GM21786 (cell line): ENCODE data around the gene RAB29.

Experiments used
- ATAC-seq: cut with Tn5 transposase; IDR thresholded peaks from one replicate; pipeline ENCODE4 v1.9.1; 2021; ENCODE audit not compliant: unreplicated experiment

The RAB29 gene

DNA sequence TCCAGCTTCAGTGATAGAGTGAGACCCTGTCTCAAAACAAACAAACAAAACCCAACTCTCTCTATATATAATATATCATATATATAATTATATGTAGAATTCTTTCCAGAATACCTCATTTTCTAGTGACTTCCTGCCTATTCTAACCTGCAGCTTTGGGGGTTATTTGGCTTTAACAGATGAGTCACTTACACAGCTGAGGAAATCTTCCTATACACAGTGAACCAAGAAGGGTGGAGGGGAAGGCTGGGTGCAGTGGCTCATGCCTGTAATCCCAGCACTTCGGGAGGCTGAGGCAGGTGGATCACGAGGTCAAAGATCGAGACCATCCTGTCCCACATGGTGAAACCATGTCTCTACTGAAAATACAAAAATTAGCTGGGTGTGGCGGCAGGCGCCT, 9.2 kb downstream of the RAB29 start:
- ATAC-seq, result no peak

DNA sequence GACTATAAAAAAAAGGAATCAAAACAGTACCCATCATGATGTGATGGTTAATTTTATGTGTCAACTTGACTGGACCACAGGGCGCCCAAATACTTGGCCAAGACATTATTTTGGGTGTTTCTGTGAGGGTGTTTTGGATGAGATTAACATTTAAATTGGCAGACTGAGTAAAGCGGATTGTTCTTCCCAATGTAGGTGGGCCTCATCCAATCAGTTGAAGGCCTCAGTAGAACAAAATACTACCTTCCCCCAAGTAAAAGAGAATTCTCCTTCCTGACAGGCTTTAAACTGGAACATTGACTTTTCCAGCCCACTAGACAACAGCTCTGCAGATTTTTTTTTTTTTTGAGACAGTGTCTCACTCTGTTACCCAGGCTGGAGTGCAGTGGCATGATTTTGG, 10.7 kb downstream of the RAB29 start:
- ATAC-seq, result no peak

DNA sequence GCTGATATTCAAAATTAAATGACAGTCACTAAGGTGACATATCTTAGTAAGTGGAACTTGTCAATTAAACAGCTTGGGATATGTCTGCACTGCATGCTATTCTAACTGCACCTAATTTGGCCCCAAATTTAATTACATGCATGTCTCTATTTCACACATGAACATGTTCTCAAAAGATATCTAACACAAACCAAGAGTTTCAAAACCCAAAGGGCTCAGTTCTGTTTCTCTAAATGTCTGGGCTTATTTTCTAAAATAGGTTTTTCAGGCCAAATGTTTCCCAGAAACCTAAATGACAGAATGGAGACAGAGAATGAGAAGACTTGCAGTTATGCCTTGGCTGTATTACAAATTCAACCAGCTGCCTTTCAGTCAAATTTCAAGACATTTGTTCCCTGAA, 11.3 kb downstream of the RAB29 start:
- ATAC-seq, result no peak

GRCh38 chr1:205760606-205761005, 14.7 kb downstream of the RAB29 start:
- ATAC-seq, result no peak

DNA sequence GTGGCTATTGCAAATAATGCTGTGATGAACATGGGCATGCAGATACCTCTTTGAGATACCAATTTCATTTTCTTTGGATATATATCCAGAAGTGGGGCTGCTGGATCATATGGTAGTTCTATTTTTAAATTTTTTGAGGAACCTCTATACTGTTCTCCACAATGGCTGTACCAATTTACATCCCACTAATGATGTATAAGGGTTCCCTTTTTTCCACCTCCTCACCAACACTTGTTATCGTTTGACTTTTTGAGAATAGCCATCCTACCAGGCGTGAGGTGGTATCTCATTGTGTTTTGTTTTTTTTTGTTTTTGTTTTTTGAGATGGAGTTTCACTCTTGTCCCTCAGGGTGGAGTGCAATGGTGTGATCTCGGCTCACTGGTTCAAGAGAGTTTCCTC, 18.7 kb downstream of the RAB29 start:
- ATAC-seq, result no peak

GRCh38 chr1:205754857-205755256, 20.4 kb downstream of the RAB29 start:
- no peak for ATAC-seq

DNA sequence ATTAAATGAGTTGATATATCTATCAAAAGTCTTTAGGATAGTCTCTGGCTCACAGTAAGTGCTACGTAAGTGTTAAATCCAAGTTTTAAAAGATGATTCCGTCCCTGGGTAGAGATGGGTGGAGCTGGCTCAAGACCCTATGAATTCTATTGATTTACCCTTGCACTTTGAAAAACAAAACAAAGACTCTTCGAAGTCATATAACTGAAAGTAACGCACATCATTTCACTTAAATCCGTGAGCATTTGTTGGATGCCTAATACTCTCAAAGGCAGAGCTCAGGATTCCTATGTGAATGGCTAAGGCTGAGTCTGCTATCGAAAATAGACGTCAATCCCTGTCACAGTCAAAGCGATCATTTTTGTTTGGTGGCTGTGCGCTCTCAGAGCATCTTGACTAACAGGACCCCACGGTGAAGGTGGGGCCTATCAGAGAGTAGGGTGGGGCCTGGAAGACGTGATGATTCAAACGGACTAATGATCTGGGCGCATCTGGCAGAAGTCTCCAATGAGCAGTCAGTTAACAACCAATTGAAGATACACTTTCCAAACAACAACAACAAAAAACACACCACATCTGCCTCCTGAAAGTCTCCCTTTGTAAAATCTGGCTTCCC, 24.1 kb downstream of the RAB29 start:
- ATAC-seq, result no peak

DNA sequence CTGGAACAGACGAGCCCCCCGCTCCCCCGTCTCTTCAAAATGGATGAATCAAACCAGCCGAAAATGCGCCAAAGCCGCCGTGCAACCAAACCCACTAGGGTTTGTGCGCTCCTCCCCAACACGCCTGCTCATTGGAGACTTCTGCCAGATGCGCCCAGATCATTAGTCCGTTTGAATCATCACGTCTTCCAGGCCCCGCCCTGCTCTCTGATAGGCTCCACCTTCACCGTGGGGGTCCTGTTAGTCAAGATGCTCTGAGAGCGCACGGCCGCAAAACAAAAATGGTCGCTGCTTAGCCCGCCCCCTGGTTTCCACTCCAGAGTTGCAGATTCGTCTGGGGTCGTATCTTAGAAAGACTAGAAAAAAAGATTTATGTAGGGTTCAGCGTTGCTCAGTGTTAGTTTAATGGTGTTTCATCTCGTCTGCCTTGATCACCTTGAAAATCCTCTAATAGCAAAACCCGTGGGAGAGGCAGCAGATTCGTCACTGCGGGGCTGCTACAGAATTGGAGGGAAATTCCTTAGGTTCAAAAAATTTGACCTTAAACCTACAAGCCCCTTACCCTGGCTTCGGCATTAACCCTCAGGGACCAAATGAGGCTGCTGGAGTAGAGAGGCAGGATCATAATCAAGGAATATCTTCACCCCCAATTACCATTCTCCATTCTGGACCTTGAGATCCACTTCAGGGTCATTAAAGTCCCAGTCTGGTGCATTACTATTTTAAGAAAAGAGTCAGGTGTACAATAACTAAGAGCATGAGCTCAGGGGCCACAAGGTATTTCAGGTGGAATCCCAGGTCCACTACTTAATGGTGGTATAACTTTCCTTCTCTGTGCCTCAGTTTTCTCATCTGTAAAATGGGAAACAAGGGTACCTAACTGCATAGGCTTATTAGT, 24.9 kb downstream of the RAB29 start, which contains the start of gene NUCKS1:
NUCKS1 (minus strand) TSS at position 45 of the 898 bp plus-strand sequence. CDS start 209 bp downstream, outside the sequence.
- peak; percentile 78 for ATAC-seq

DNA sequence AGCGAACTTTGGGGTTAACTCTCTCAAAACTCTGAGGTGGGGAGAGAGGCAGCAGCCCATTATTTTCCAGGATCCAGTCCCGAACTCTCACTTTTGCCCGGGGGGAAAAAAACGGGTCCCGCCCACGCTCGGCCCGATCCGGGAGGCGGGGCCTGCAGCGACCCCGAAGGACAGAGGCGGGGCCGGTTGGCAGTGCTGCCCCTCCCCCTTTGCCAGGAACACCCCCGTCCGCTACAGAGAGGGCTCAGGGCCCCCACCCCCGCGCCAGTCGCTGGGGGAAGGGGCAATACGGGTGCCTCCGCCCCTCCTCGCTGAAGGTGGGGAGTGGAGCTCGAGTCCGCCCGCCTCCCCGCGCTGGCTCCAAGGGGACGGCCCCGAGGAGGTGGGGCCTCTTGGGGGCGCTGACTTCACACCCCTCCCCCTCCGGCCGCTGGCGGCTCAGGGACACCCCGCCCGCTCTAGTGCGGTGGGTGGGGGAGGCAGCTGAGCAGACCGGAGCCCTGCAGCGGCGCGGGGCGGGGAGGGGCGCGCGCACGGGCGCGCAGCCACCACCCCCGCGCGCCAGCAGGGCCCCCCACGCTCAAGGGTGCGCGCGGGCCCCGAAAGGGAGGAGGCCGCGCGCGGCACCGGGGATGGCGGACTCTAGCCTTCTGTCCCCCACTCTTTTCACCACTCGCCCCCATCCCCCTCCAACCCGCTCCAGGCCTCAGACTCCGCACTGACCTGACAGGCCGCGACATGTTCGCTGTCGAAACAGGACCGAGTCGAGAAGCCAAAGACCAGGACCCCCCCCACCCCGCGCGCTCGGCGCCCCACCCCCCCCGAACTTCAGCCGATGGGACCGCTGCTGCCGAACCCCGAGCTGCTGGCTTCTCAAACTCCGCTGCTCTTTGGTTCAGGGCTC, 25.8 kb downstream of the RAB29 start:
- peak; percentile 57 for ATAC-seq

DNA sequence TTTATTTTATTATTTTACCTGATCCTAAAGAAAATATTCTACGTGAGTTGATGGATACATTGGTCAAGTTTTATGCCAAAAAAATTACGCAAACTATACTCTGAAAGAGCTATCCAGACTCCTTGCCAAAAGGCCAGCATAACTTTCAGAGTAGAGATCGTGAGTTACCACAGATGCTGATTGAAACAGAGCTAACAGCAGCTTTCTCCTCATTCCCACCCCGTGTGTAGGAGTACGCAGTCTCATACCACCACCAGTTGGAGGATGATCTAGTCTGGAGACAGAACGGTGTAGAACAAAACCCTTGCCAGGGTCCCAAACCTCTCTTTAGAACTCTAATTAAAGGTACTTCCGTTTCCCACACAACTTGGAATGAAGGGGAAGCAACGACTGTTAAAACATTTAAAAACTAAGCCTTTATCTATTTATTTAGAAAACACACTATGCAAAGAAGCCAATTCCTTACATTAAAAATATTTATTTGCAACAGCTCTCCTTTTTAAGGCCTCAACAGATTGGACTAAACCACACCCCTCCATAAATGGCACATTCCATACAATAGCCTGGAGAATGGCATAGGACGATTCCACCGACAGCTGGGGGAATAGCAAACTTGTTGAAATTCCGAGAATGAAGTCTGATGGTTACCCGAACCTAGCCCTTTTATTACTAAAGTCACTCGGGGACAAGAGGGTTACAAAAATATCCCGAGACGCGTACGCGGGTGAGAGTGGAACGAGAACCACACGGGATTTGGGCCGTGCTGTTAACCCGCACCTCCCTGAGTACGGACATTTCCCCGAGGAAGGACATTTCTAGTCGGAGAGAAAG, 26.7 kb downstream of the RAB29 start:
- ATAC-seq, result peak; percentile 10

- ATAC-seq, result no peak
Observed at GRCh38 chr1:205746757-205747412, 28.4 kb downstream of the RAB29 start.

GRCh38 chr1:205744403-205744802, 30.9 kb downstream of the RAB29 start:
- ATAC-seq, result no peak

DNA sequence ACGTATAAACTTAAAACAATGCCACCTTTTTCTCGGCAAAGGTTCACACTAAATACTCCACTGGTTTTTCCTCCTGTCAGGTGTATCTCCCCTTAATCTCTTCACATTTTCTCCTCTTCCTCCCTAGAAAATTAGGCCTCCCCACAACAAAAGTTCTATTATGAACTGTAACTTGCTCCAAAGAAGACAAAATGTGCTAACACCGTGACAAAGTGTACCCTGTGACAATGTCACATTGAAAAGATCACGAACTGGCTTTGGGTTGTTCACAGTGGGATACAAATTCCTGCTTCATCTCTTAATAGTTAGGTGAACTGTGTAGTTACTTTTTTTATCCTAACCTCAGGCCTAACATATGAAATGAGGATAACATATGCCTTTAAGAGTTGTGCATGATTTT, 31.3 kb downstream of the RAB29 start:
- ATAC-seq, result no peak

DNA sequence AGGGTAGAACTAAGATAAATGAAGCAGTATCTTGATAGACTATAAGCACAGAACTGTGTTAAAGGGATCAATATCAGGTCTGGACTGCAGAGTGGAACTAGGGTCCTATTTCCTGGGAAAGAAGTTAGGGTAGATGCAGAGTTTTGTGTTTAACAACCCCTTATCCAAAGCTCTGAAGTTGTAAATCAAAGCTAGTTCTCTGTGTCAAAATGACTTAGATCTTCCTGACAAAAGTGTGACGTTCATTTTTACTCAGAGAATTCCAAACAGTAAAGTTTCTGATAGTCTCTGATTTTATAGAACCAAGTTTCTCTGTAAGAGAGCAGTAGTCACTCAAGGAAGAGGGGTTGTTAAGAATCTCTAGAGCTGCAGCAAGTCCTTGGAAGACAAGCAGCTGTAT, 33.6 kb downstream of the RAB29 start:
- ATAC-seq, result no peak

DNA sequence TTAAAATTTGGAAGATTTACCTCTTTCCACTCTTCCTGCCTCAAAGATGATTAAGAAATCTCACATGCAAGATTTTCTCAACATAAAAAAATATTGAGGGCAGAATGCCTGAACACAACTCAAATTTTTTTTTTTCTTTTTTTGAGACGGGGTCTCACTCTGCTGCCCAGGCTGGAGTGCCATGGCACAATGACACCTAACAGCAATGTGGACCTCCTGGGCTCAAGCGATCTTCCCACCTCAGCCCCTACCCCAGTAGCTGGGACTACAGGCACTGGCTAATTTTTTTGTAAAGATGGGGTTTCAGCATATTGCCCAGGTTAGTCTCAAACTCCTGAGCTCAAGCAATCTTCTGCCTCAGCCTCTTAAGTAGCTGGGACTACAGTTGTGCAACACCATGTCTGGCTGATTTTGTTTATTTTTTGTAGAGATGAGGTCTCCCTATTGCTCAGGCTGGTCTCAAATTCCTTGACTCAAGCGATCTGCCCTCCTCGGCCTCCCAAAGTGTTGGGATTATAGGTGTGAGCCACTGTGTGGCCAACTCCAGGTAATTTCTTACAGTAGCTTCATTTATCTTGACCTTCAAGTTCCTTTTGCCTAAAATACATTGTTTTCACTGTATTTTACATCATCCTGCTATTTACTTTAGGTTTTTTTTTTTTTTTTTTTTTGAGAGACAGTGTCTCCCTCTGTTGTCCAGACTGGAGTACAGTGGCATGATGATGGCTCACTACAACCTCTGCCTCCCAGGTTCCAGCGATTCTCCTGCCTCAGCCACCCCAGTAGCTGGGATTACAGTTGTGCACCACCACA, 35.7 kb downstream of the RAB29 start:
- ATAC-seq, result no peak

GRCh38 chr1:205735218-205735617, 40.1 kb downstream of the RAB29 start:
- no peak for ATAC-seq

GRCh38 chr1:205733438-205734175, 41.7 kb downstream of the RAB29 start:
- ATAC-seq, result no peak

DNA sequence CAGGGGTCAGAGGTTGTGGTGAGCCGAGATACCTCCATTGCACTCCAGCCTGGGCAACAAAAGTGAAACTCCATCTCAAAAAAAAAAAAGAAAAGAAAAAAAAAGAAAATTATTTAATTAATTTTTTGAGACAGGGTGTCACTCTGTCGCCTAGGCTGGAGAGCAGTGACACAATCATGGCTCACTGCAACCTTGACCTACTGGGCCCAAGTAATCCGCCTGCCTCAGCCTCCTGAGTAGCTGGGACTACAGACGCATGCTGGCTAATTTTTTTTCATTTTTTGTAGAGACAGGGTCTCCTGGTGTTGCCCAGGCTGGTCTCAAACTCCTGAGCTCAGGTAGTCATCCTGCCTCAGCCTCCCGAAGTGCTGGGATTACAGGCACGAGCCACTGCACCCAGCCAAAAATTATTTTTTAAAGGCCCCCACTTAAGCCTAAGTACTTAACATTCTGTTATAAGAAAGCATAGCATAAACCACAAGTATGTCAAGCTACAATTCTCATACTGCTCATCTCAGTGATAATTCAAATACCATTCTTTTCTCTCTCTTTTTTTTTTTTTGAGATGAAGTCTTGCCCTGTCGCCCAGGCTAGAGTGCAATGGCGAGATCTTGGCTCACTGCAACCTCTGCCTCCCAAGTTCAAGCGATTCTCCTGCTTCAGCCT, 45.2 kb downstream of the RAB29 start:
- no peak for ATAC-seq
